HCT116 (cell line): ENCODE results near the gene SMOC1. TPM values are rescaled to one million over a fixed set of nuclear protein-coding genes. Genes with fewer than 3 reads are reported as not detected.

ENCODE experiments used
- ATAC-seq: fragments of 200-7000 bp; cut with Tn5 transposase; 2 replicates; pipeline ENCODE4 v1.9.1; 2020; ENCODE audit warnings: mild to moderate bottlenecking, moderate library complexity
- BruUV-seq: library from RNA; stranded (reverse); fragments of 400-500 nt; replicated peaks from 2 replicates; lab custom pipeline; 2021; lab: Mats Ljungman, UMichigan
- CTCF ChIA-PET: fragments of 300-600 bp; sonication (Branson Sonifier 250); formaldehyde crosslinking; loops from one replicate; lab custom pipeline; 2021; ENCODE audit warnings: antibody characterized with exemption; lab: Charles Lee
- POLR2A ChIA-PET: fragments of 300-600, 350-600 bp; sonication (Branson Sonifier 250); formaldehyde crosslinking; loops from one replicate; lab custom pipeline; 2021; ENCODE audit warnings: antibody characterized with exemption; lab: Charles Lee
- RAD21 ChIA-PET, 2 experiments: fragments of 300-600 bp; sonication (Branson Sonifier 250); formaldehyde crosslinking; loops; one replicate each; lab custom pipeline; 2023; ENCODE audit warnings: low total read pairs in 2 of 2; ENCODE audit not compliant: uncharacterized antibody in 2 of 2, unreplicated experiment in 2 of 2, low non-redundant PET in 1 of 2; lab: Charles Lee
- DNase-seq: peaks from one replicate; pipeline ENCODE4 v3.0.0-alpha.2; 2010; ENCODE audit warnings: low read depth, low spot score
- H2AFZ ChIP-seq: fragments of 200-600 bp; shearing (Covaris generic), sonication (generic); 2 replicates; pipeline ENCODE4 v1.6.1; 2017; ENCODE audit warnings: low read depth, mixed run types, mixed read lengths, antibody characterized with exemption, low read length; ENCODE audit not compliant: poor library complexity, severe bottlenecking
- H3K27ac ChIP-seq: 2 replicates; pipeline ENCODE4 v1.5.1; 2012; ENCODE audit warnings: low read depth, low read length
- H3K27me3 ChIP-seq: fragments of 200-600 bp; sonication (generic); 2 replicates; pipeline ENCODE4 v1.6.1; 2016; ENCODE audit warnings: mixed run types, low read length, mixed read lengths; ENCODE audit not compliant: insufficient read depth
- H3K36me3 ChIP-seq, 2 experiments: fragments of 200-500 bp in 1 of 2; fragments of 200-600 bp in 1 of 2; sonication (Bioruptor generic) in 1 of 2; sonication (generic) in 1 of 2; 2 replicates each; pipeline versions ENCODE4 v1.5.1 to v1.6.1; 2014 to 2016; ENCODE audit warnings: low read length in 2 of 2, inconsistent platforms in 1 of 2, mixed read lengths in 1 of 2, mixed run types in 1 of 2; ENCODE audit not compliant: insufficient read depth in 2 of 2, control insufficient read depth in 1 of 2
- H3K4me1 ChIP-seq, 2 experiments: fragments of 200-600 bp in 1 of 2; sonication (generic) in 1 of 2; 2 replicates each; pipeline versions ENCODE4 v1.5.1 to v1.6.1; 2012 to 2017; ENCODE audit warnings: low read length in 2 of 2, inconsistent platforms in 1 of 2, mild to moderate bottlenecking in 1 of 2, mixed read lengths in 1 of 2, mixed run types in 1 of 2, moderate library complexity in 1 of 2; ENCODE audit not compliant: insufficient read depth in 2 of 2, control insufficient read depth in 1 of 2
- H3K4me2 ChIP-seq: fragments of 200-600 bp; sonication (generic); 2 replicates; pipeline ENCODE4 v1.6.1; 2017; ENCODE audit warnings: mixed run types, low read length, mixed read lengths
- H3K4me3 ChIP-seq, 2 experiments: fragments of 200-600 bp in 1 of 2; sonication (generic) in 1 of 2; replicated peaks in 1 of 2; 2 replicates each; pipeline ENCODE4 v1.5.1; 2011 to 2016; ENCODE audit warnings: low read length in 2 of 2, control low read depth in 1 of 2, low read depth in 1 of 2, mild to moderate bottlenecking in 1 of 2, mixed read lengths in 1 of 2, mixed run types in 1 of 2
- H3K79me2 ChIP-seq: fragments of 200-600 bp; sonication (generic); 2 replicates; pipeline ENCODE4 v1.6.1; 2017; ENCODE audit warnings: mild to moderate bottlenecking, mixed run types, low read length, moderate library complexity, mixed read lengths; ENCODE audit not compliant: insufficient read depth
- H3K9ac ChIP-seq: fragments of 200-600 bp; sonication (generic); 2 replicates; pipeline ENCODE4 v1.6.1; 2016; ENCODE audit warnings: low read length, mixed read lengths
- H3K9me2 ChIP-seq: fragments of 200-600 bp; sonication (generic), shearing (Covaris generic); 2 replicates; pipeline ENCODE4 v1.6.1; 2017; ENCODE audit warnings: mixed run types, mild to moderate bottlenecking, moderate library complexity; ENCODE audit not compliant: insufficient read depth
- H3K9me3 ChIP-seq, 2 experiments: fragments of 200-500 bp in 1 of 2; fragments of 200-600 bp in 1 of 2; sonication (Bioruptor generic) in 1 of 2; sonication (generic) in 1 of 2; 2 replicates each; pipeline ENCODE4 v1.6.1; 2014 to 2017; ENCODE audit warnings: low read length in 2 of 2, mixed read lengths in 2 of 2, inconsistent platforms in 1 of 2, low read depth in 1 of 2, mild to moderate bottlenecking in 1 of 2, mixed run types in 1 of 2, moderate library complexity in 1 of 2; ENCODE audit not compliant: control insufficient read depth in 1 of 2, insufficient read depth in 1 of 2
- H4K20me1 ChIP-seq: fragments of 200-600 bp; sonication (generic), shearing (Covaris generic); 2 replicates; pipeline ENCODE4 v1.6.1; 2017; ENCODE audit warnings: mixed run types, mild to moderate bottlenecking, moderate library complexity; ENCODE audit not compliant: insufficient read depth
- CBX3 ChIP-seq: IDR thresholded peaks from 2 replicates; pipeline ENCODE4 v1.6.1; 2012; ENCODE audit warnings: low read depth
- CTCF ChIP-seq, 3 experiments: fragments of 200-600 bp in 1 of 3; sonication (generic) in 1 of 3; IDR thresholded peaks in 2 of 3; conservative IDR thresholded peaks in 1 of 3; 2 replicates each; pipeline ENCODE4 v1.5.1; 2012 to 2017; ENCODE audit warnings: low read depth in 2 of 3, low read length in 2 of 3, antibody characterized with exemption in 1 of 3, borderline replicate concordance in 1 of 3, control low read depth in 1 of 3, mild to moderate bottlenecking in 1 of 3, mixed read lengths in 1 of 3, mixed run types in 1 of 3, moderate library complexity in 1 of 3; ENCODE audit not compliant: insufficient read depth in 1 of 3
- FOSL1 ChIP-seq: IDR thresholded peaks from 2 replicates; pipeline ENCODE4 v1.6.1; 2012; ENCODE audit warnings: low read depth
- POLR2A ChIP-seq: IDR thresholded peaks from 2 replicates; pipeline ENCODE4 v1.7.0; 2011; ENCODE audit warnings: borderline replicate concordance; ENCODE audit not compliant: insufficient read depth, insufficient read length; ENCODE audit errors: extremely low read depth
- RAD21 ChIP-seq: IDR thresholded peaks from 2 replicates; pipeline ENCODE4 v1.6.1; 2012; ENCODE audit warnings: low read depth, mild to moderate bottlenecking
- TCF7L2 ChIP-seq: IDR thresholded peaks from 2 replicates; pipeline ENCODE4 v1.7.0; 2011; ENCODE audit warnings: borderline replicate concordance, inconsistent platforms; ENCODE audit not compliant: insufficient read depth, insufficient read length; ENCODE audit errors: extremely low read depth
- ZNF274 ChIP-seq: fragments of 200-500 bp; sonication (Bioruptor generic); IDR thresholded peaks from 2 replicates; pipeline ENCODE4 v1.6.1; 2014; ENCODE audit warnings: mild to moderate bottlenecking, low read depth, low read length, inconsistent platforms
- intact Hi-C: fragments of 100-400 bp; cut with micrococcal nuclease; formaldehyde crosslinking; loops from 2 replicates; pipeline ENCODE4 v1.10.0; 2022
- total RNA-seq: library from RNA; stranded (reverse); gene quantifications from one replicate; pipeline ENCODE4 v1.2.1, GENCODE V29; 2021; ENCODE audit not compliant: unreplicated experiment

The SMOC1 gene
- total RNA-seq, 1 experiment from 2014 or later, result not detected

- H3K4me2 ChIP-seq, result no peak overlapping the region
- DNase-seq, result no peak
- ChIA-PET RAD21 (no interaction called here), POLR2A (interaction anchor here (0.5 kb wide), 1 partner anchor 57 kb away, joined by 4 read pairs; no protein-coding TSS in a partner anchor), CTCF (interaction anchor here (0.6 kb wide), 1 partner anchor 180 kb away, joined by 3 read pairs; no protein-coding TSS in a partner anchor)
- BruUV-seq, result no TSS peak
- H3K27ac ChIP-seq, result no peak overlapping the region
- TF ChIP-seq POLR2A (no peak), ZNF274 (no peak), CBX3 (no peak), CTCF (IDR thresholded peaks at IDR 0.05 in 2 of 3, conservative IDR thresholded peaks at IDR 0.05 in 1 of 3; ENCODE audit: borderline replicate concordance in 1 of 3, insufficient read depth in 1 of 3, low read depth in 2 of 3, low read length in 2 of 3) (no peak)
- H3K27me3 ChIP-seq, result no peaks in the 10 kb centered on the region
- no peak overlapping the region for H3K9ac ChIP-seq
- no peaks in the 10 kb centered on the region for H3K4me1 ChIP-seq
- intact Hi-C loops, result no loop called here
- H3K4me3 ChIP-seq, result no peak overlapping the region
- H3K36me3 ChIP-seq, result no peaks in the 10 kb centered on the region
- H4K20me1 ChIP-seq, result no peaks in the 10 kb centered on the region
- no peak overlapping the region for H2AFZ ChIP-seq
- H3K79me2 ChIP-seq, result no peaks in the 10 kb centered on the region
- no peak for ATAC-seq
- H3K9me2 ChIP-seq, result no peaks in the 10 kb centered on the region
- H3K9me3 ChIP-seq, result no peaks in the 10 kb centered on the region
These were observed 131.9 kb downstream of the SMOC1 start for GRCh38 chr14:70011098-70011497.

- POLR2A ChIA-PET, result interaction anchor here (0.5 kb wide), 1 partner anchor 58 kb away, joined by 4 read pairs; no protein-coding TSS in a partner anchor
- intact Hi-C loops, result no loop called here
- DNase-seq, result no peak
- RAD21 ChIA-PET, result no interaction called here
- no TSS peak for BruUV-seq
- no peak overlapping the region for H3K4me3 ChIP-seq
- TF ChIP-seq TCF7L2 (no peak), FOSL1 (no peak), CBX3 (no peak), ZNF274 (no peak), RAD21 (no peak)
- no peak for ATAC-seq
- no peaks in the 10 kb centered on the region for H3K9me3 ChIP-seq
- H3K4me2 ChIP-seq, result no peak overlapping the region
- H3K79me2 ChIP-seq, result no peaks in the 10 kb centered on the region
- H3K4me1 ChIP-seq, result no peaks in the 10 kb centered on the region
- H3K27me3 ChIP-seq, result no peaks in the 10 kb centered on the region
- no peak overlapping the region for H3K27ac ChIP-seq
- H2AFZ ChIP-seq, result no peak overlapping the region
- no peak overlapping the region for H3K9ac ChIP-seq
- CTCF ChIA-PET, result interaction anchor here (0.6 kb wide), 1 partner anchor 181 kb away, joined by 3 read pairs; no protein-coding TSS in a partner anchor
- H3K9me2 ChIP-seq, result no peaks in the 10 kb centered on the region
- no peaks in the 10 kb centered on the region for H4K20me1 ChIP-seq
- H3K36me3 ChIP-seq, result no peaks in the 10 kb centered on the region
These were observed 132.5 kb downstream of the SMOC1 start for GRCh38 chr14:70011708-70012107.
